ENCODE data around the gene NAPSA. TPM values are rescaled to one million over a fixed set of nuclear protein-coding genes. Genes with fewer than 3 reads are reported as not detected.

The NAPSA gene
- total and polyA plus RNA-seq, 5 donors, result 0.43 to 0.84 (median 0.64) TPM; not detected in 1

DNA sequence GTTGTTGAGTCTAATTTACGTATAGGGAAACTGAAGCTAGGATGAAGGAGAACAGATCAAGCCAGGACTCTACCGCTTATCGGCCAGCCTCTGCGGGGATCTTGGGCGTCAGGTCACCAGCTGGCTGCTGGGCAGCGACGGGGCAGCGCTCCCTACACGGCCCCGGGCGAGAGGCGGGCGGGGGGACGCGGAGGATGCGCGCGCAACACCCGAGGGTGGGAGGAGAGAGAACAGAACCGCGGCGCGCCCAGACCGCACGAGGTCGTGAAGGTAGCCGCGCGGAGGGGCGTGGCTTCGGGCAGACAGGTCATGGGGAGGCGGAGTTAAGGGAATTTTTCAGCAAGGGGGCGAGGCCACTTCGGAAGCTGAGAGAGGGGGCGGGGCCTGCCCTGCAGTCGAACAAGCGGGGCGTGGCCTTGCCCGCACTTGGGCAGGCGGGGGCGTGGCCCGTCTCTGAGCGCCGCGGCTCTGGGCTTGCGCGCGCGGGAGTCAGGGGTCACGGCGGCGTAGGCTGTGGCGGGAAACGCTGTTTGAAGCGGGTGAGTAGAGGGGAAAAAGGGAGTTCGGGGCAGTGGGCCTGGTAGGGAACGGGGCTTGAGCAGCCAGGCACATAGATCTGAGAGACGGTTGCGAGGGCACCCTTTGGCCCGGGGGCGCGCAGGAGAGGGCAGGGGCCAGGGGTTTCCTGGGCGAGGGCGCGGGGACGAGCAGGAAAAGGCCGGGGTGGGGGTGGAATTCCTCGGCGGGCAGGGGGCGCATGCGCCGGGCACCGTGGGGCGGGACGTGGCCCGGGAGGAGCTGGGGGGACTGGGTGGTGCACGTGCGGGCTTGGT is 18.6 kb upstream of the NAPSA start, which contains the start of gene POLD1:
TSS of gene POLD1 (plus strand) at position 496 of the 833 bp plus-strand sequence. CDS start 14,505 bp downstream, outside the sequence.
- Histone ChIP-seq H3K9me3 (ENCODE audit: control insufficient read depth, low read length) (no peaks in the 10 kb centered on the region), H3K4me3 (ENCODE audit: low read length) (peak within 1 kb of the TSS; percentile 76), H3K27me3 (ENCODE audit: control insufficient read depth, insufficient read depth) (no peaks in the 10 kb centered on the region), H3K4me1 (ENCODE audit: control insufficient read depth, insufficient read depth, low read length) (peaks cover 3% of the 10 kb centered on the region), H3K27ac (ENCODE audit: low read length) (peak within 1 kb of the TSS; percentile 78)
- peak; percentile 96 for ATAC-seq
- DNase-seq, result peak; percentile 98 to 100 (median 99)
- WGBS, result under 1% methylated on average over 78 of the region's 78 CpGs
- intact Hi-C loops (cut with DNase I), result no loop called here

GRCh38 chr19:50383001-50383851 is 17.8 kb upstream of the NAPSA start:
- intact Hi-C loops (cut with DNase I), result no loop called here

DNA sequence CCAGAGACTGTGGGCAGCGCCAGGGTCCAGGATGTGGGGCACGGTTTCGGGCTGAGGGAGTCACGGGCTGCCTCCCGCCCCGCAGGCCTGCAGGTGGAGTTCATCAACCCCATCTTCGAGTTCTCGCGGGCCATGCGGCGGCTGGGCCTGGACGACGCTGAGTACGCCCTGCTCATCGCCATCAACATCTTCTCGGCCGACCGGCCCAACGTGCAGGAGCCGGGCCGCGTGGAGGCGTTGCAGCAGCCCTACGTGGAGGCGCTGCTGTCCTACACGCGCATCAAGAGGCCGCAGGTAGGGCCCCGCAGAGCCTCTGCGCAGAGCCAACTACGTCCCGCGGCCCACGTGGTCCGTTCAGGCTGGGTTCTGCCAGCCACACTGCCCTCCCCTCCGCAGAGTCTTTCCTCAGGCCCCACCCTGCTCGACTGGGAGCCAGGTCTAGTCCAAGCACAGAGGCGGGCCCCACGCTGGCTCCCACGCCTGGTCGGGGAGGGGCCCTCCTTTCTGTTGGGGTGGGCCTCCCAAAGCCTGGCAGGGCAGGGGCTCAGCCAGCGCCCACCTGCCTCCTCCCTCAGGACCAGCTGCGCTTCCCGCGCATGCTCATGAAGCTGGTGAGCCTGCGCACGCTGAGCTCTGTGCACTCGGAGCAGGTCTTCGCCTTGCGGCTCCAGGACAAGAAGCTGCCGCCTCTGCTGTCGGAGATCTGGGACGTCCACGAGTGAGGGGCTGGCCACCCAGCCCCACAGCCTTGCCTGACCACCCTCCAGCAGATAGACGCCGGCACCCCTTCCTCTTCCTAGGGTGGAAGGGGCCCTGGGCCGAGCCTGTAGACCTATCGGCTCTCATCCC is 16.7 kb upstream of the NAPSA start:
- Histone ChIP-seq H3K9me3 (ENCODE audit: control insufficient read depth, low read length) (no peaks in the 10 kb centered on the region), H3K4me3 (ENCODE audit: low read length) (no peak overlapping the region), H3K4me1 (ENCODE audit: control insufficient read depth, insufficient read depth, low read length) (peaks cover 3% of the 10 kb centered on the region), H3K27ac (ENCODE audit: low read length) (no peak overlapping the region), H3K27me3 (ENCODE audit: control insufficient read depth, insufficient read depth) (no peaks in the 10 kb centered on the region)
- DNase-seq (peak in 1 of 3 donors; percentile 59), ATAC-seq (no peak)
- 91% methylated on average over 58 of the region's 58 CpGs for WGBS
- intact Hi-C loops (cut with DNase I), result no loop called here

More at GRCh38 chr19:50383001-50383851, 17.8 kb upstream of the NAPSA start:
- DNase-seq (no peak), ATAC-seq (no peak)
- Histone ChIP-seq H3K27me3 (ENCODE audit: control insufficient read depth, insufficient read depth) (no peaks in the 10 kb centered on the region), H3K9me3 (ENCODE audit: control insufficient read depth, low read length) (no peaks in the 10 kb centered on the region), H3K27ac (ENCODE audit: low read length) (peak overlapping the region; percentile 56), H3K4me1 (ENCODE audit: control insufficient read depth, insufficient read depth, low read length) (peaks cover 3% of the 10 kb centered on the region), H3K4me3 (ENCODE audit: low read length) (no peak overlapping the region)
- 50% methylated on average over 21 of the region's 21 CpGs for WGBS

GRCh38 chr19:50380751-50381151 is 15.3 kb upstream of the NAPSA start:
- WGBS, result 46% methylated on average over 8 of the region's 8 CpGs
- Histone ChIP-seq H3K9me3 (ENCODE audit: control insufficient read depth, low read length) (no peaks in the 10 kb centered on the region), H3K27me3 (ENCODE audit: control insufficient read depth, insufficient read depth) (no peaks in the 10 kb centered on the region), H3K4me3 (ENCODE audit: low read length) (no peak overlapping the region), H3K27ac (ENCODE audit: low read length) (no peak overlapping the region), H3K4me1 (ENCODE audit: control insufficient read depth, insufficient read depth, low read length) (peaks cover 3% of the 10 kb centered on the region)
- DNase-seq (peak in 2 of 3 donors; percentile 66 to 75), ATAC-seq (no peak)
- intact Hi-C loops (cut with DNase I), result no loop called here

- DNase-seq (no peak), ATAC-seq (no peak)
- H3K27me3 ChIP-seq (ENCODE audit: control insufficient read depth, insufficient read depth), result no peaks in the 10 kb centered on the region
- H3K9me3 ChIP-seq (ENCODE audit: control insufficient read depth, low read length), result no peaks in the 10 kb centered on the region
- peaks cover 2% of the 10 kb centered on the region for H3K4me1 ChIP-seq (ENCODE audit: control insufficient read depth, insufficient read depth, low read length)
- no peak overlapping the region for H3K4me3 ChIP-seq (ENCODE audit: low read length)
- WGBS, result 57% methylated on average over 11 of the region's 11 CpGs
- H3K27ac ChIP-seq (ENCODE audit: low read length), result no peak overlapping the region
- intact Hi-C loops (cut with DNase I), result no loop called here
These were observed 14.7 kb upstream of the NAPSA start for GRCh38 chr19:50380137-50380536.

GRCh38 chr19:50379602-50380001 is 14.2 kb upstream of the NAPSA start:
- ATAC-seq, result no peak
- 89% methylated on average over 11 of the region's 11 CpGs for WGBS
- Histone ChIP-seq H3K9me3 (ENCODE audit: control insufficient read depth, low read length) (no peaks in the 10 kb centered on the region), H3K27ac (ENCODE audit: low read length) (no peak overlapping the region), H3K4me3 (ENCODE audit: low read length) (no peak overlapping the region), H3K4me1 (ENCODE audit: control insufficient read depth, insufficient read depth, low read length) (no peaks in the 10 kb centered on the region), H3K27me3 (ENCODE audit: control insufficient read depth, insufficient read depth) (no peaks in the 10 kb centered on the region)
- DNase-seq, result no peak
- intact Hi-C loops (cut with DNase I), result no loop called here

- intact Hi-C loops (cut with DNase I), result no loop called here
These were observed 13.4 kb upstream of the NAPSA start for GRCh38 chr19:50378863-50379236.

GRCh38 chr19:50378169-50378862 is 12.9 kb upstream of the NAPSA start:
- intact Hi-C loops (cut with DNase I), result no loop called here
- peak in 2 of 3 donors; percentile 60 to 67 for DNase-seq
- H3K4me3 ChIP-seq (ENCODE audit: low read length), result no peak overlapping the region
- no peak overlapping the region for H3K27ac ChIP-seq (ENCODE audit: low read length)
- no peak for ATAC-seq
- H3K9me3 ChIP-seq (ENCODE audit: control insufficient read depth, low read length), result no peaks in the 10 kb centered on the region
- no peaks in the 10 kb centered on the region for H3K4me1 ChIP-seq (ENCODE audit: control insufficient read depth, insufficient read depth, low read length)
- 95% methylated on average over 36 of the region's 36 CpGs for WGBS
- no peaks in the 10 kb centered on the region for H3K27me3 ChIP-seq (ENCODE audit: control insufficient read depth, insufficient read depth)

More at GRCh38 chr19:50378863-50379236, 13.4 kb upstream of the NAPSA start:
- H3K9me3 ChIP-seq (ENCODE audit: control insufficient read depth, low read length), result no peaks in the 10 kb centered on the region
- no peaks in the 10 kb centered on the region for H3K27me3 ChIP-seq (ENCODE audit: control insufficient read depth, insufficient read depth)
- ATAC-seq (no peak), DNase-seq (no peak)
- H3K4me1 ChIP-seq (ENCODE audit: control insufficient read depth, insufficient read depth, low read length), result no peaks in the 10 kb centered on the region
- no peak overlapping the region for H3K4me3 ChIP-seq (ENCODE audit: low read length)
- 92% methylated on average over 10 of the region's 10 CpGs for WGBS
- no peak overlapping the region for H3K27ac ChIP-seq (ENCODE audit: low read length)

DNA sequence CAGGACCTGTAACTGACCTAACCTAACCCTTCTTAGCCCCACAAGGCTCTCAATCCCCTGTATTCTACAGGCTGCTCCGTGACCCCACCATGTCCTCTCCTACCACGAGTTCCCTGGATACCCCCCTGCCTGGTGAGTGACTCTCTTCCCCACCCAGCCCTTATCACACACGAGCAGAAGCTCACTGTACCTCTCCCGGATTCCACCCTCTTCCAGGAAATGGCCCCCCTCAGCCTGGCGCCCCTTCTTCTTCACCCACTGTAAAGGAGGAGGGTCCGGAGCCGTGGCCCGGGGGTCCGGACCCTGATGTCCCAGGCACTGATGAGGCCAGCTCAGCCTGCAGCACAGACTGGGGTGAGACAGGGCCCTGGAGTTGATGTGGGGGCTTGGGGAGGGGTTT is 12.1 kb upstream of the NAPSA start:
- no peaks in the 10 kb centered on the region for H3K27me3 ChIP-seq (ENCODE audit: control insufficient read depth, insufficient read depth)
- intact Hi-C loops (cut with DNase I), result no loop called here
- H3K4me3 ChIP-seq (ENCODE audit: low read length), result no peak overlapping the region
- ATAC-seq, result no peak
- no peak for DNase-seq
- no peaks in the 10 kb centered on the region for H3K4me1 ChIP-seq (ENCODE audit: control insufficient read depth, insufficient read depth, low read length)
- 67% methylated on average over 9 of the region's 9 CpGs for WGBS
- no peak overlapping the region for H3K27ac ChIP-seq (ENCODE audit: low read length)
- no peaks in the 10 kb centered on the region for H3K9me3 ChIP-seq (ENCODE audit: control insufficient read depth, low read length)

DNA sequence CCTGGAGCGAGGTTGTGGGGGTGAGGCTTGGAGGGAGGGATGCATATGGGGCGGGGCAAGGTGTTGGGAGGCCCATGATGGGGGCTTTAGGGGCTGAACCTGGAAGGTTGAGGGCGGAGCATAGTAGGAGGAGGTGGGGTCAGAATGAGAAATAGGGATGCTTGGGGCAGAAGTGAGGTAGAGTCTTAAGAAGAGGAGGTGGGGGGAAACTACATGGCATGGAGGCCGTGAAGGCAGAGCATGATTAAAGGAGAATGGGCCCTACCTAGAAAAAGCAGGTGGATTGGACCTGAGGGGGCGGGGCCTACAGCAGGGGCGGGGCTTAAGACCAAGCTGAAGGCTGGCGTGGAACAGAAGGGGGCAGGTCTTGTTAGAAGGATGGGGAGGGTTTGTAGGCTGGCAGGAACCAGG is 11.6 kb upstream of the NAPSA start:
- ATAC-seq, result peak in 1 of 2 donors; percentile 1
- no peaks in the 10 kb centered on the region for H3K9me3 ChIP-seq (ENCODE audit: control insufficient read depth, low read length)
- intact Hi-C loops (cut with DNase I), result no loop called here
- H3K27me3 ChIP-seq (ENCODE audit: control insufficient read depth, insufficient read depth), result no peaks in the 10 kb centered on the region
- no peaks in the 10 kb centered on the region for H3K4me1 ChIP-seq (ENCODE audit: control insufficient read depth, insufficient read depth, low read length)
- 49% methylated on average over 7 of the region's 7 CpGs for WGBS
- no peak overlapping the region for H3K27ac ChIP-seq (ENCODE audit: low read length)
- H3K4me3 ChIP-seq (ENCODE audit: low read length), result peak overlapping the region; percentile 93
- DNase-seq, result peak in 2 of 3 donors; percentile 72 to 82

Measured in right cardiac atrium (tissue), 5 donors.